Renal pelvis (tissue), 12 donors: ENCODE data around the gene PDIA6. TPM values are rescaled to one million over a fixed set of nuclear protein-coding genes. Genes with fewer than 3 reads are reported as not detected.

Source experiments
- DNase-seq: peaks from one replicate; pipeline ENCODE4 v3.0.0-alpha.2; 2013
- long read RNA-seq, 16 experiments: transcript quantifications; one replicate each; lab custom pipeline, GENCODE V29; 2026
- polyA plus RNA-seq, 3 donors: library from polyadenylated mRNA; unstranded; fragments of 120-200 nt; gene quantifications; one replicate each; pipeline ENCODE4 v1.2.1, GENCODE V29; 2013; ENCODE audit not compliant: insufficient read length in 3 of 3

The PDIA6 gene, protein sequence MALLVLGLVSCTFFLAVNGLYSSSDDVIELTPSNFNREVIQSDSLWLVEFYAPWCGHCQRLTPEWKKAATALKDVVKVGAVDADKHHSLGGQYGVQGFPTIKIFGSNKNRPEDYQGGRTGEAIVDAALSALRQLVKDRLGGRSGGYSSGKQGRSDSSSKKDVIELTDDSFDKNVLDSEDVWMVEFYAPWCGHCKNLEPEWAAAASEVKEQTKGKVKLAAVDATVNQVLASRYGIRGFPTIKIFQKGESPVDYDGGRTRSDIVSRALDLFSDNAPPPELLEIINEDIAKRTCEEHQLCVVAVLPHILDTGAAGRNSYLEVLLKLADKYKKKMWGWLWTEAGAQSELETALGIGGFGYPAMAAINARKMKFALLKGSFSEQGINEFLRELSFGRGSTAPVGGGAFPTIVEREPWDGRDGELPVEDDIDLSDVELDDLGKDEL
- polyA plus RNA-seq, result 100 to 1,000 TPM; 330 to 372 (median 332) TPM
- long read RNA-seq, donor 1, transcript PDIA6-201 (13 exons, 2,338 nt), result major isoform, 151 of 194 reads
- long read RNA-seq, donor 1, partial matches to known transcripts, result 38 of 194 reads
- long read RNA-seq, donor 1, other reads (novel, unspliced or antisense), result 5 of 194 reads
- long read RNA-seq, donor 2, transcript PDIA6-201 (13 exons, 2,338 nt), result major isoform, 211 of 269 reads
- long read RNA-seq, donor 2, partial matches to known transcripts, result 58 of 269 reads
- long read RNA-seq, donor 2, other reads (novel, unspliced or antisense), result 0 of 269 reads
- long read RNA-seq, donor 3, transcript PDIA6-201 (13 exons, 2,338 nt), result major isoform, 129 of 161 reads
- long read RNA-seq, donor 3, partial matches to known transcripts, result 31 of 161 reads
- long read RNA-seq, donor 3, other reads (novel, unspliced or antisense), result 0 of 161 reads
- long read RNA-seq, donor 4, transcript PDIA6-201 (13 exons, 2,338 nt), result major isoform, 156 of 179 reads
- long read RNA-seq, donor 4, partial matches to known transcripts, result 23 of 179 reads
- long read RNA-seq, donor 4, other reads (novel, unspliced or antisense), result 0 of 179 reads
- long read RNA-seq, donor 5, transcript PDIA6-201 (13 exons, 2,338 nt), result major isoform, 73 of 103 reads
- long read RNA-seq, donor 5, partial matches to known transcripts, result 25 of 103 reads
- long read RNA-seq, donor 5, other reads (novel, unspliced or antisense), result 5 of 103 reads
- long read RNA-seq, donor 6, transcript PDIA6-201 (13 exons, 2,338 nt), result major isoform, 155 of 228 reads
- long read RNA-seq, donor 6, partial matches to known transcripts, result 73 of 228 reads
- long read RNA-seq, donor 6, other reads (novel, unspliced or antisense), result 0 of 228 reads
- long read RNA-seq, donor 7, transcript PDIA6-201 (13 exons, 2,338 nt), result major isoform, 173 of 241 reads
- long read RNA-seq, donor 7, partial matches to known transcripts, result 61 of 241 reads
- long read RNA-seq, donor 7, other reads (novel, unspliced or antisense), result 6 of 241 reads
- long read RNA-seq, donor 8, transcript PDIA6-201 (13 exons, 2,338 nt), result major isoform, 50 of 50 reads
- long read RNA-seq, donor 8, partial matches to known transcripts, result 0 of 50 reads
- long read RNA-seq, donor 8, other reads (novel, unspliced or antisense), result 0 of 50 reads
- long read RNA-seq, donor 9, transcript PDIA6-201 (13 exons, 2,338 nt), result major isoform, 172 of 200 reads
- long read RNA-seq, donor 9, partial matches to known transcripts, result 28 of 200 reads
- long read RNA-seq, donor 9, other reads (novel, unspliced or antisense), result 0 of 200 reads
- long read RNA-seq, donor 10, transcript PDIA6-201 (13 exons, 2,338 nt), result major isoform, 110 of 140 reads
- long read RNA-seq, donor 10, partial matches to known transcripts, result 30 of 140 reads
- long read RNA-seq, donor 10, other reads (novel, unspliced or antisense), result 0 of 140 reads
- long read RNA-seq, donor 11, transcript PDIA6-201 (13 exons, 2,338 nt), result major isoform, 102 of 151 reads
- long read RNA-seq, donor 11, partial matches to known transcripts, result 49 of 151 reads
- long read RNA-seq, donor 11, other reads (novel, unspliced or antisense), result 0 of 151 reads
- long read RNA-seq, donor 12, transcript PDIA6-201 (13 exons, 2,338 nt), result major isoform, 181 of 245 reads
- long read RNA-seq, donor 12, partial matches to known transcripts, result 59 of 245 reads
- long read RNA-seq, donor 12, other reads (novel, unspliced or antisense), result 5 of 245 reads
- long read RNA-seq, donor 13, transcript PDIA6-201 (13 exons, 2,338 nt), result major isoform, 62 of 91 reads
- long read RNA-seq, donor 13, partial matches to known transcripts, result 29 of 91 reads
- long read RNA-seq, donor 13, other reads (novel, unspliced or antisense), result 0 of 91 reads
- long read RNA-seq, donor 14, result 0 reads
- long read RNA-seq, donor 15, transcript PDIA6-201 (13 exons, 2,338 nt), result major isoform, 192 of 228 reads
- long read RNA-seq, donor 15, partial matches to known transcripts, result 31 of 228 reads
- long read RNA-seq, donor 15, other reads (novel, unspliced or antisense), result 5 of 228 reads
- long read RNA-seq, donor 16, transcript PDIA6-201 (13 exons, 2,338 nt), result major isoform, 156 of 214 reads
- long read RNA-seq, donor 16, partial matches to known transcripts, result 58 of 214 reads
- long read RNA-seq, donor 16, other reads (novel, unspliced or antisense), result 0 of 214 reads

DNA sequence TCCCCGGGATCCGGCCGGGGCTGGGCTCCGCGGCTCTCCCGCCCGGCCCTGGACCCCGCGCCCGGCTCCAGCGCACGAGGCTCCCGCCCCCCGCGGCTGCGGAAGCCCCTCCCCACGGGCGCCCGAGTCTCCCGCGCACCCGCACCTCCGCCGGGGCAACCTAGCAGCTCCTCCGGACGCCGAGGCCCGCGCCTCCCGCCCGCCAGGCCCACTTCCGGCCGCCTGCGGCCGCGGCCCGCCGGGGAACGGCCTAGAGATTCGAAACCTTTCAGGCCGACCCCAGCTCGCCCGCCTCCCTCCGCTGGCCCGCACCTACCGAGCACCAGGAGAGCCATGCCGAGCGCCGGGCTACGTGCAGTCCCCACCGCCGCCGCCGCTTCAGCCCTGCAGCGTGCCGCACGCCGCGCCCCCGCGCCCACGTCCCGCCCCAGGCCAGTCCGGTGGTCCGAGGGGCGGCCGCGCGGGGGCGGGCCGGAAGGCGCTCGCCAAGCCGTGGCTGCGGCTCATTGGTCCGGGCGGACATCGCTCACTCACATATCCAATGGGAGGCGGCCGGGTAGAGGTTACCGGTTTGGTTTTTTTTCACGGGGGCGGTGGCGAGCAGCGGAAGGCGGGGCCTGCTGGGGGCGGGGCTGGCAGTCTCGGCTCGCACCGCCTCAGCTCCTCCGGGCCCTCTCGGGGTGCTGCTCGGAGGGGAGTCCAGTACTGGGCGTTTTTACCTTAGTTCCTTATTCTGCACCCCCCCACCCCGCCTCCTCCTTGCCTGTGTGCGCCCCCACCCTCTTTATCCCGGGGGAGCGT, at the start of gene PDIA6:
Gene PDIA6, minus strand, starts transcription at position 424 of the 801 bp plus-strand sequence. Its CDS starts 89 bp downstream, at position 335.
- peak; percentile 97 for DNase-seq

DNA sequence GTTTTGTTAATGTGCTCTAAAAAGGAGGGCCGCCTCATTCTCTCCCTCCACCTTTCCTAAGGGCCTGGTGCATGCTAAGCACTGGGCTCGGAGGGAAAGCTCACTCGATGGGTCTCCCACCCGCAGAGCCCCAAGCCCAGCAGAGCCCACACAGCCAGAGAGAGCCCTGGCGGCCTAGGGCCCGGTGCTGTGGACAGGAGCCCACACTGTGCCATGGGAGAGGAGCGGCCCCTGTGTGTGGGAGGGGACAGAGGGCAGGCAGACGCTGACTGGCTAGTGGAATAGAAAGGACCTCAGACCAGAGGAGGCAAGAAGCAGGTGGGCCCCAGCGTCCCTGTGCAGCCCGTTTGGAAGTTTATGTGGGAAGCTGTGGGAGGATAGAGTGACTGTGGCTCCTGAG, 49.7 kb upstream of the PDIA6 start:
- no peak for DNase-seq

DNA sequence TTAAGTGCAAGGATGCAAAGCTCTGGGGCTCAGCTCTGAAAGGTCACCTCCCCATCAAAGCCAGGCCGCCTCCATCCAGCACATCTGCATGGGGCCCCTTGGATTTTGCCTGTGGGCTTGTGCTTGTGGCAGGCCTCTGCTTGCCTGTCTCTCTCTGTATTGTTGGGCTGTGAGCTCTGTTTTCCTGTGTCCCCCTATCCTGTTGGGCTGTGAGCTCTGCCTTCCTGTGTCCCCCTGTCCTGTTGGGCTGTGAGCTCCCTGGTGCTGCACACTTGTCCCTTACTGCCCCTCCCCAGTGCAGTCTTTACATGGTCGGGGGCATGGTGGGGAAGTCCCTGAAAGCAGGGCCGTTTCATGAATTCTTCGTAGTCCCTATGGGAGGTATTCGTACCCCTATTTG, 49.2 kb upstream of the PDIA6 start:
- no peak for DNase-seq

DNA sequence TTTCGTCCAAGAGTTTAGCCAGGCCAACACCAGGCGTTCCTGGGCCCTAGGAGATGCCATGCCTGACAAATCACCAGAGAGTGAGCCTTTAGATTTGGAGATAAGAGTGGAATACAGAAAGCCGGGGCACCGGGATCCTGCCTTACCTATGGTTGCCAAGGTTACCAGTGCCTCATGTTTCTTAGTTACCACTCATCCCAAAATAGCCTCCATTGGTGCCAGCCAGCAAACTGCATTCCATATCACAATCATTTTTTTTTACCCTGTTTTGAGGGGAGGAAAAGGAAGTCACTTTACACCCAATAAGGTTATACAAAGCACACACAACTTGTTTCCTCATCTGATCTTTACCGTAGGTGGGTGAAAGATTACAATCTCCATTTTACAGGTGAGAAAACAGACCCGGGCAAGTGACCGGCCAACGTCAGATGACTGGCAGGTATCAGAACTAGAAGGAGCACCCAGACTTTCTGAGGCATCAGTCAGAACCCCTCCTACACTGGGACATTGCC, 48.3 kb upstream of the PDIA6 start:
- DNase-seq, result no peak

DNA sequence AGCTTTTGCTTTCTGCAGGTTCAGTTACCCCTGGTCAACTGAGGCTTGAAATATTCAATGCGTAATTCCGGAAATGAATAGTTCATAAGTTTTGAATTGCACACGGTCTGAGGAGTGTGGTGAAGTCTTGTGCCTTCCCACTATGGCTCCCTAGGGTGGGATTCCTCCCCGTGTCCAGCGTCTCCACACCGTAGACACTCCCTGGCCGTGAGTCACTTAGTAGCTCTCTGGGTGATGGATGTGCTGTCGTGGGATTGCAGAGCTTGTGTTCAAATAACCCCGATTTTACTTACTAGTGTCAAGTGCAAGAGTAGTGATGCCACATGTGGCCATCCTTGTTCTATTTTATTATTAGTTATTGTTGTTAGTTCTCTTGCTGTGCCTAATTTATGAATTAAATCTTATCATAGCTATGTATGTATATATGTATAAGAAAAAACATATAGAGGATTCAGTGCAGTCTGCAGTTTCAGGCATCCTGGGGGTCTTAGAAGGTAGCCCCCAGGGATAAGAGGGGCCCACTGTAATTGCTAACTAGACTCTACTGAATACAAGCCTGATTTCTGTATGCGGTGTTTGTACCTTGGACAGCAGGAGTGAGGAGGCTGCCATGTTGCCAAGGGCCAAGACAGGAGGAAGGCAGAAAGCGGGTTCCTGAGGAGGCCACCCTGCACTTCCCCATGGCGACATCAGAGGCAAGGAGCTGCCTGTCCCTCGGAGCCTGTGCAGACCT, 47.7 kb upstream of the PDIA6 start:
- no peak for DNase-seq

DNA sequence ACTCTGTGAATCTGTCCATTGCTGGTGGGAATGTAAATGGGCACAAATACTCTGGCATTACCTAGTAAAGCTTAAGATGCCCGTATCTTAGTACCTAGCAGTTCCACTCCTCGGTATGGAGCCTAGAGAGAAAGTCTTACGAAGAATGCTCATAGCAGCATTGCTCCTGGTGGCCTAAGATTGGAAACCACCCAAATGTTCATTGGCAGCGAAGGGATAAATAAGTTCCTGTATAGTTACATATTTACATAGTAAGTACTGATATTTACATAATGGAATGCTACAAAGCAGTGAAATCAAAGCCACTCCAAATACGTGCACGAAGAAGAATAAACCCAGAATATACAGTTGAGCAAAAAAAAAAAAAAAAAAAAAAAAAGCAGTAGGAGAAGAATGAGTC, 46.7 kb upstream of the PDIA6 start:
- no peak for DNase-seq

DNA sequence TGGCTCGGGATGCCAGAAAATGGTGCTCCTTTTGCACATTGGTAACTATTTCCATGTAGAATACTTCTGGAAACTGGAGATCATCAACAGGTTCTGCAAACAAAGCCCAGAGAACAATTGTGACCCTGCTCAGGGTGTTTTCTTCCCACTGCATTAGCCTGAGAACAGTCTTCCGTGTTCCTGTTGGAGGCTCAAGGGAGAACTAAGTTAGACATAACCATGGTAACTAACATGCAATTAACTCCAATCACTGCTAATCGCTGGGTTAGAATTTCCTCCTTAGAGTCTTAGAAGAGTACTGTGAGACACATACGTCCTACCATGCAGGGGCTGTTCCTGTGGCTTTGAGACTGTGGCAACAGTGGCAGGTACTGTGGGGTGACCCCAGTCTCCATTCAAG, 36.0 kb upstream of the PDIA6 start:
- DNase-seq, result no peak

DNA sequence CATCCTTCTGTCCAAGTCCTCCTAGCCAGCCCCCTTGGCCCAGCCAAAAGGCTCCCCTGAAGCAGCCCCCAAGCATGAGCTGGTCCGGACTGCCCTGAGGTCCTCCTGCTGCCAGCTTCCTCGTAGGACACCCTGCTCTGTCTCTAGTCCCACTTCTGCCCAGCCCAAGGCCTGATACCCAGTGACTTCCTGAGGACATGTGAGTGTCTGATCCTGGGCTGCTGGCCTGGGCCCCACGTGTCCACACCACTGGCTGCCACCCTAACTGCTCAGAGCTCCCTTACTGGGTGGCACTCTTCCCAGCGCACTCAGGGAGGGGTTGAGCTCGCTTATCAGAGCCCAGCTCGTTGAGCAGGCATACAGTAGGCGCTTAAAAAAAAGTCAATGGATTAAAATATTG, 34.4 kb upstream of the PDIA6 start:
- DNase-seq, result no peak

DNA sequence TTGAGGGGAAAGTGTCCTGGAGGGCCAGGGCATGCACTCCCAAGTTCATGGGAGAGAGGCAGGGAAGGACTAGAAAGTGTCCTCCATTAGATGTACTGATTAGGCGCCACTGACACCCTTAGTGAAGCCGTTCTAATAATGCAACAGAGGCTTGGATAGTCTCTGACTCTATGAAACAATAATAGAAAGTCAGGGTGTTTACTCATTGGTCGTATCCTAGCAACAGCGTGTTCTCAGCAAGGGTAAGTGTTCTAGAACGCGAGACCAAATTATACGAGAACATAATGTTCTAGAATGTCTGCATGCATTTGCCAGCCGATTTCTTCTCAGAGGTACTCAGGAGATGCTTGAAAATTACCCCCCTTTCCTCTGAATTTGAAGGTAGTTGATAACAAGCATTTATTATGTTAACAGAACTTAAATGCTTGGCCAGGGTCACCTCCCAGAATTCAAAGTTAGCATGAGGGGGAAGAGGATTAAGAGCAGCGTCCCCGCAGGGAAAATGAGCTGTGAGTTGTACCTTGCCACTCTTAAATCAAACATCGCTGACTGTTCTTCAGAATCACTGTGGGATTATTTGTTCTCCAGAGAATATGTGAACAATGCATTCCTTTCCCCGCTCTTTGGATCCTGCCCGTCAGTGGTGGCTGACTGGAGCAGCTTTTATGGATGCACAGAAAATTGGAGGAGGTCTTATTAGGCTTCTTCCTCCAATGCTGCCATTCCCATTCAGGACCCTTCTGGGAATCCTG, 33.7 kb upstream of the PDIA6 start:
- DNase-seq, result no peak

DNA sequence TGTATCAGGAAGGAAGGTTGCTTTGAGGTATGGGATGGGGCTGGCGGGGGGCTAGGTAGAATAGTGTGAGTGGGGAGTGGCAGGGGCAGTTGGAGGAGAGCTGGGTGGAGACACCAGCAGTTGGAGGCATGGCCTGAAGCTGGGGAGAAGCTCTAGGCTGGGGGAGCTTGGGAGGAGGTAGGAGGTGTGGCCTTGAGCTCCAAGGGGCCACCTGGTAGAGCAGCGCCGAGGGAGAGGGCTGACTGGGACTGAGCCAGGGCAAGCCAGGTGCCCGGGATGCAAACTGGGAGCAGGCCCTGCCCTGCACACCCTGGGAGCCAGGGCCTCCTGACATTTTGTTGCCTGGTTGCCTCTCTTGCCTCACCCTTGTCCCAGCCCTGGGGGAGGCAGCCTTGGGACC, 33.1 kb upstream of the PDIA6 start:
- DNase-seq, result no peak

DNA sequence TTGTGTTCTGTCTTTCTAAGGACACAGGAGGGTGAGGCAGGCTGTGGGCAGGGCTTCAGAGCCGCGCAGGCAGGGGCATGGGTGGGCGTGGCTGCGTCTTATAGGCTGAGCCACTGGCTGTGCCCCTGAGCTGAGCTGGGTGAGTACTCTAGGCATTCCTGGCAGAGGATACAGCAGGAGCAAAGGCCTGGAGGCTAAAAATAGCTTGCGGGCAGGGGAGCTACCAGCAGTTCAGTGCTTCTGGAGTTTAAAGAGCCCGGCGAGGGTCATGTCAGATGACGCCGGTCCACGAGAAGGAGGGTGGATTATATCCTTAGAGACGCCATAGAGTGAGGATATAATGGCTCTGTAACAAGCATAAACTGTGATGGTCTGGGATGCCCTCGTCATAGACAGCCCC, 31.5 kb upstream of the PDIA6 start:
- DNase-seq, result peak; percentile 19

DNA sequence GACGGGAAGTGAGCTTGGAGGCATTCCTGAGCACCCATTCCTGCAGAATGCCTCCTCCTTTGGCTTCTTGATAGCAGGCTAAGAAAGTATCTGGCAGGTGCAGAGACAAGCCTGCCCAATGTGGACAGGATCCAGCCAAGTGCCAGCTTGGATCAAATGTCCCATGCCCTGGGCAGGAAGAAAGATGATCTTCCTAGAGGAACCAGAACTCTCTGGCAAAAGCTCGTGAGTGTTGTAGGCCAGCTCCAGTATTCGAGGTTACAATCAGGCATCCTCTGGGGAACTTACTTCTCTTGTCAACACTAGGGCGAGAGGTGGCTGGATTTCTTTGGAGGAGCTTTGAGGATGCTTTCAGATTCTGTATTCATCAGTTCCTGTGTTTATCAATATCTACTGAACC, 29.9 kb upstream of the PDIA6 start:
- no peak for DNase-seq

DNA sequence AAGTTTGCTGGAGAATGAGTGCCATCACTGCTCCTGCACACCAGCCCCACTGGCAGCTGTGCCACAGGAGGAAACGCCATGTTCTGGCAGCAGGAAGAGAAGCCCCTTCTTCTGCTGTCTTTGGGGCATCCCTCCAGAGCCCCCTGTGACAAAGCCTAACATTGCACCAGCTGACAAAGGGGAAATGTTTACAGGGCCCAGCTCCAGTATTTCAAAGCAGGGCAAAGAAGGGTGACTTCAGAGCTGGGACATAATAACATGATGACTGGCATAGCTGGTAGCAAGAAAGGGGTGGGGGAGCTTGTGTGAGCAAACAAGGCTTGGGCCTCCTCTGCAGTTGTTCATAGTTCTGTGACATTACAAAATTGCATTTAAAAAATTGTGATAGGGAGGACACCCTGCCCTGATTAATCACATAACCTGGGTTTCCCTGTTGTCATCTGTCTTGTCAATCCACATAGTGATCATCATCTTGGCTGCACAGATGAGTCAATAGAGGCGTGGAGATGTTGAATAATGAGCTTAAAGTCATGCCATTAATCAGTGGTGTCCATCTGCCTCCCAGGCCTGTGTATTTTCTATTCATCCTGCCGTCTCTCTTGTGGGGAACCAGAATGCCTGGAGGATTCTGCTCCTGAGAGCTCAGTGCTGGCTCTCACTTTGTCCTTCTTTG, 29.1 kb upstream of the PDIA6 start:
- no peak for DNase-seq

DNA sequence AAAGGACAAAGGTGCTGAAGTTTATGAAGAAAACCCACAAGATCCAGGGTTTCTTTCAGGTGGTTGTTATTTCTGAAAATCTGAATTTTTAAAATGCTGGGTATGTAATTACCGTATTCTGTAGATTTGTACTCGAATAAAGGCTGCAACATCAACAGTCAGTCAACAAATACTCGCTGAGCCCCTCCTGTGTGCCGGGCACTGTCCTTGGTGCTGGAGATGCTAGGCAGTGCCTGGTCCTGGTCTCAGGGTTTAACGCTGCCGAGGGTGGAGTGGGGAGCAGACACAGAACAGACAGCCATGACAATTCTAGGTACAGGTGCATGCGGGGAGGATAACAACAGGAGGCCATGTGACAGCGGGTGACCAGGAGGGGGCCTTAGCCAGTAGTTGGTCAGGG, 27.2 kb upstream of the PDIA6 start:
- DNase-seq, result peak; percentile 44

DNA sequence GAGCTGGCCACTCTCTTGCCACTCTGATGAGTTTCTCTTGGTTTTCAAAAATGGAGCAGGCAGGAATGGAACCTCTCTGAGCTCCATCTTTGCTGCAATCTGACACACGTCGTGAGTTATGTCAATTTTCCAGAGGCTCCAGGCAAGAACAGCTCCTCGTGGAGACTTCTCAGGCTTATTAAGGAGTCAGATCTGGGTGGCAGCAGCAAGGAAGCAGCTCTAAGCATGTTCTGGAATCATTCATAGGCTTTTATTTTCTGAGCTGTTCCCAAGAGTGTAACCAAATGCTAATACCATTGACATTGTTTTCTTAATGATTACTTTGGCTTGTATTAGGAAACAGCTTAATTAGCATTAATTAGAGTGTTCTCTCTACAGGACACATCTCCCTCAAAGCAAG, 26.1 kb upstream of the PDIA6 start:
- DNase-seq, result no peak
